Measurements from ENCODE around the gene CALCOCO1.

DNA sequence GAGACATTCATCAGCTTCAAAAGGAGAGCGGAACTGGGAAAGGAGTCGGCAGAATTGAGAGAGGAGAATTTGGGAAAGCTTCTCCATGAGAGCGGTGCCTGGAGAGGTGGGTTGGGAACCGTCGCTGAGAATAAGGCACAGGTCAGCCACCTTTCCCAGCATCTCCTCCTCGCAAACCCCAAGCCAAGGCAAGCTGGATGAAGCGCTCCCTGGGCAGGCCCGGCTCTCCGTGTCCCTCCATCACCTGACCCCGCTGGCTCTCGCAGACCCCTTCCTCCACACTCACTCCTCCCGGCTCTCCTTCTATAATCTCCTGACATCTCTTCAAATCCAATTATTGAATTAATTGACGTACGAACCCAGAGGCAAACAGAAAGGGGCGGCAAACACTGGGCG, 32.5 kb downstream of the CALCOCO1 start:
- TF ChIP-seq, protein P1, sequence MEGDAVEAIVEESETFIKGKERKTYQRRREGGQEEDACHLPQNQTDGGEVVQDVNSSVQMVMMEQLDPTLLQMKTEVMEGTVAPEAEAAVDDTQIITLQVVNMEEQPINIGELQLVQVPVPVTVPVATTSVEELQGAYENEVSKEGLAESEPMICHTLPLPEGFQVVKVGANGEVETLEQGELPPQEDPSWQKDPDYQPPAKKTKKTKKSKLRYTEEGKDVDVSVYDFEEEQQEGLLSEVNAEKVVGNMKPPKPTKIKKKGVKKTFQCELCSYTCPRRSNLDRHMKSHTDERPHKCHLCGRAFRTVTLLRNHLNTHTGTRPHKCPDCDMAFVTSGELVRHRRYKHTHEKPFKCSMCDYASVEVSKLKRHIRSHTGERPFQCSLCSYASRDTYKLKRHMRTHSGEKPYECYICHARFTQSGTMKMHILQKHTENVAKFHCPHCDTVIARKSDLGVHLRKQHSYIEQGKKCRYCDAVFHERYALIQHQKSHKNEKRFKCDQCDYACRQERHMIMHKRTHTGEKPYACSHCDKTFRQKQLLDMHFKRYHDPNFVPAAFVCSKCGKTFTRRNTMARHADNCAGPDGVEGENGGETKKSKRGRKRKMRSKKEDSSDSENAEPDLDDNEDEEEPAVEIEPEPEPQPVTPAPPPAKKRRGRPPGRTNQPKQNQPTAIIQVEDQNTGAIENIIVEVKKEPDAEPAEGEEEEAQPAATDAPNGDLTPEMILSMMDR (conservative IDR thresholded peaks at IDR 0.05), result no peak
- TF ChIP-seq EZH2 (IDR thresholded peaks at IDR 0.05; ENCODE audit: low read depth), result no peak

All from PC-9 (cell line).